ENCODE results near the gene TBC1D9. TPM values are rescaled to one million over a fixed set of nuclear protein-coding genes. Genes with fewer than 3 reads are reported as not detected.

TBC1D9 gene
- total and polyA plus RNA-seq, 11 donors, result 4.6 to 26.5 (median 13.3) TPM

GRCh38 chr4:140639066-140639465 lies 117.1 kb downstream of the TBC1D9 start:
- WGBS, 4 donors, result 92 to 94% (median 93%) methylated on average over 7 of the region's 7 CpGs
- Histone ChIP-seq H3K27me3 (no peaks in the 10 kb centered on the region), H3K4me3 (no peak overlapping the region), H3K27ac (no peak overlapping the region), H3K4me1 (peaks cover 0 to 23% (median 6%) of the 10 kb centered on the region in 12 donors), H3K36me3 (peaks cover 0 to 70% (median 38%) of the 10 kb centered on the region in 9 donors), H3K9me3 (no peaks in the 10 kb centered on the region)
- DNase-seq (no peak), ATAC-seq (no peak)
- TF ChIP-seq CTCF (IDR thresholded peaks at IDR 0.05) (no peak), POLR2A (IDR thresholded peaks at IDR 0.05) (no peak)
- intact Hi-C loops (cut with DNase I), result loop anchor here in 4 of 10 donors (5.0 to 10.0 kb wide), 4 partner anchors 118 to 216 kb away; partner anchors contain the start of gene TBC1D9 (in 1 of the 4)

GRCh38 chr4:140637836-140638235 lies 118.3 kb downstream of the TBC1D9 start:
- Histone ChIP-seq H3K27ac (no peak overlapping the region), H3K4me1 (peaks cover 0 to 23% (median 6%) of the 10 kb centered on the region in 12 donors), H3K36me3 (peaks cover 0 to 76% (median 42%) of the 10 kb centered on the region in 9 donors), H3K9me3 (no peaks in the 10 kb centered on the region), H3K27me3 (no peaks in the 10 kb centered on the region), H3K4me3 (no peak overlapping the region)
- no peak for TF ChIP-seq POLR2A (IDR thresholded peaks at IDR 0.05)
- peak; percentile 23 to 58 (median 40) for TF ChIP-seq CTCF (IDR thresholded peaks at IDR 0.05)
- WGBS, 4 donors, result 63 to 84% (median 81%) methylated on average over 6 of the region's 6 CpGs
- ATAC-seq, result no peak
- DNase-seq, result no peak
- intact Hi-C loops (cut with DNase I), result loop anchor here in 4 of 10 donors (5.0 to 10.0 kb wide), 4 partner anchors 119 to 217 kb away; partner anchors contain the start of gene TBC1D9 (in 1 of the 4)

- intact Hi-C loops (cut with DNase I), result loop anchor here in 4 of 10 donors (5.0 to 10.0 kb wide), 4 partner anchors 122 to 219 kb away; partner anchors contain the start of gene TBC1D9 (in 1 of the 4)
- Histone ChIP-seq H3K4me1 (peaks cover 0 to 14% (median 6%) of the 10 kb centered on the region in 12 donors), H3K9me3 (no peaks in the 10 kb centered on the region), H3K36me3 (peaks cover 0 to 91% (median 57%) of the 10 kb centered on the region in 9 donors), H3K27ac (peak overlapping the region in 1 of 12 donors; percentile 1), H3K4me3 (no peak overlapping the region), H3K27me3 (no peaks in the 10 kb centered on the region)
- DNase-seq (peak in 2 of 5 donors; percentile 65 to 66), ATAC-seq (peak; percentile 50 to 89 (median 78))
- WGBS, 4 donors, result 43 to 61% (median 55%) methylated on average over 6 of the region's 6 CpGs
- TF ChIP-seq CTCF (IDR thresholded peaks at IDR 0.05) (no peak), POLR2A (IDR thresholded peaks at IDR 0.05) (no peak)
Measured at GRCh38 chr4:140635606-140636005, 120.6 kb downstream of the TBC1D9 start.

- no peaks in the 10 kb centered on the region for H3K9me3 ChIP-seq
- peaks cover 0 to 96% (median 52%) of the 10 kb centered on the region in 9 donors for H3K36me3 ChIP-seq
- no peak for DNase-seq
- TF ChIP-seq POLR2A (IDR thresholded peaks at IDR 0.05), result no peak
- TF ChIP-seq CTCF (IDR thresholded peaks at IDR 0.05), result no peak
- H3K27ac ChIP-seq, result no peak overlapping the region
- 91 to 96% (median 94%) methylated on average over 10 of the region's 10 CpGs for WGBS, 4 donors
- ATAC-seq, result no peak
- H3K4me3 ChIP-seq, result no peak overlapping the region
- H3K27me3 ChIP-seq, result no peaks in the 10 kb centered on the region
- intact Hi-C loops (cut with DNase I), result loop anchor here in 2 of 10 donors (10.0 kb wide), 2 partner anchors 211 to 221 kb away; no protein-coding TSS in a partner anchor
- H3K4me1 ChIP-seq, result peaks cover 0 to 14% (median 6%) of the 10 kb centered on the region in 12 donors
Measured at GRCh38 chr4:140633951-140634350, 122.2 kb downstream of the TBC1D9 start.
